Measurements from ENCODE around the gene OR5B12. TPM values are rescaled to one million over a fixed set of nuclear protein-coding genes. Genes with fewer than 3 reads are reported as not detected.
A peak's percentile ranks its signal among the peaks of the same experiment; 100 is the strongest.
"Not testable (repeated sequence)": the region's sequence is repeated elsewhere in the genome, so short reads cannot be mapped to it uniquely, and the experiment has no call there.

OR5B12 gene
- total and polyA plus RNA-seq, 4 donors: 0.20 TPM; not detected in 3

DNA sequence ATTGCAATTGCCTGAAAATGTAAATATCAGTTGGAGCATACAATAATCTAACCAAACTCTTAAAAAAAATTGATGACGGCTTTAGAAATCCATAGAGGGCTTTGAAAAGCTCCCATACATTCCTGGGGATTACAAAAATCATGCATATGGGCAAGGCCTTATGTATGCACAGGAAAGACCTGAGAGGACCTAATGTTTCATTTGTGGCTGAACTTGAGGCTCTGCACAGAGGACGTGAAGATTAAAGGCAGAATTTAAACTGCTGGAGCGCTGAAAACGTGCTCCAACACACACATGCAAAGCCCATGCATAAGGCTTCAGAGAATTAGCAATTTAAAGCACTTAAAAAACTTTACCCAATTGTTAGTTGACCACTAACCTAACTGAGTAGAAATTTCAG lies 3.5 kb downstream of the OR5B12 start:
- Histone ChIP-seq H3K4me3 (ENCODE audit: low read depth, low read length) (no peak overlapping the region), H3K27ac (ENCODE audit: low read depth, low read length) (no peak overlapping the region), H3K36me3 (ENCODE audit: control insufficient read depth, insufficient read depth, low read length) (no peaks in the 10 kb centered on the region), H3K27me3 (ENCODE audit: control insufficient read depth, insufficient read depth, low read length) (no peaks in the 10 kb centered on the region), H3K9me3 (ENCODE audit: control insufficient read depth, insufficient read depth, low read length) (no peaks in the 10 kb centered on the region), H3K4me1 (ENCODE audit: control insufficient read depth, insufficient read depth, low read length) (no peaks in the 10 kb centered on the region)
- DNase-seq (ENCODE audit: low read depth in 4 of 6, low spot score in 6 of 6): no peak
- WGBS (ENCODE audit: insufficient coverage): 74% methylated on average over 3 of the region's 4 CpGs

DNA sequence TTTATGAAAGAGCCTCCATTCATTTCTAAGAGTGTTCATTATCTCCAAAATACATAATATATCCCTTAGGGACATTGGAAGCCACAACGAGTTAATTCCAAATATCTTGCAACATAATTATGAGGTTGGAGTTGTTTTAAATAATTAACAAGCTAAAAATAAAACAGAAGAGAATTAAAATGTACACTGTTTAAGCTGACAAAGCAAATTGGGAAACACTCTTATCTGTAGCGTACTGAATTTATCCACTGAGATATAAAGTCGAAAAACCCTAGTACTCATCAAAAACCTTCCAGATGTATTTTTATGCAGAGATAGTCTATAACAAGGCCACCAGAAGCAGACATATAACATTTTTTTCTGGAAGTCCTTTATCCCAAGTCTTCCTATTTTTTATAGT lies 7.8 kb downstream of the OR5B12 start:
- Histone ChIP-seq H3K27me3 (ENCODE audit: control insufficient read depth, insufficient read depth, low read length) (no peaks in the 10 kb centered on the region), H3K36me3 (ENCODE audit: control insufficient read depth, insufficient read depth, low read length) (no peaks in the 10 kb centered on the region), H3K4me1 (ENCODE audit: control insufficient read depth, insufficient read depth, low read length) (no peaks in the 10 kb centered on the region), H3K4me3 (ENCODE audit: low read depth, low read length) (no peak overlapping the region), H3K27ac (ENCODE audit: low read depth, low read length) (no peak overlapping the region), H3K9me3 (ENCODE audit: control insufficient read depth, insufficient read depth, low read length) (no peaks in the 10 kb centered on the region)
- peak in 1 of 6 donors; percentile 2 for DNase-seq (ENCODE audit: low read depth in 4 of 6, low spot score in 6 of 6)
- no CpG with 5 or more reads among the region's 3 CpGs for WGBS (ENCODE audit: insufficient coverage)

DNA sequence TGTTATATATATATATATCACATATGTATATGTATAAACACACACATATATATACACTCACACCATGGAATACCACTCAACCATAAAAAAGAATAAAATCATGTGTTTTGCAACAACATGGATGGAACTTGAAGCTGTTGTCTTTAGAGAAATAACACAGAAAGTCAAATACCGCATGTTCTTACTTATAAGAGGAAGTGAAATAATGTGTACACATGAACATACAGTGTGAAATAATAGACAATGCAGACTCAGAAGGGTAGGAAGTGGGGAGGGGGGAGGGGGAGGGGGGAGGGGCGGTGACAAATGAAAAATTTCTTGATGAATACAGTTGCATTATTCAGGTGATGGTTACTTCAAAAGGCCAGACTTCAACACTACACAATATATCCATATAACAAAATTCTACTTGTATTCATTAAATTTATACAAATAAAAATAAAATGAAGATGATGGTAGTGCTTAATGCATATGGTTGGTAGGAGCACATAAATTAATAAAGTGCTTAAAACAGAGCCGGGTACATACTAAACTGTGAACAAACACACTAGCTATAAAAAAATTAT lies 8.3 kb downstream of the OR5B12 start:
- no peak for DNase-seq (ENCODE audit: low read depth in 4 of 6, low spot score in 6 of 6)
- Histone ChIP-seq H3K36me3 (ENCODE audit: control insufficient read depth, insufficient read depth, low read length) (no peaks in the 10 kb centered on the region), H3K4me1 (ENCODE audit: control insufficient read depth, insufficient read depth, low read length) (no peaks in the 10 kb centered on the region), H3K27me3 (ENCODE audit: control insufficient read depth, insufficient read depth, low read length) (no peaks in the 10 kb centered on the region), H3K27ac (ENCODE audit: low read depth, low read length) (no peak overlapping the region), H3K4me3 (ENCODE audit: low read depth, low read length) (no peak overlapping the region), H3K9me3 (ENCODE audit: control insufficient read depth, insufficient read depth, low read length) (no peaks in the 10 kb centered on the region)
- no CpG with 5 or more reads among the region's 3 CpGs for WGBS (ENCODE audit: insufficient coverage)

DNA sequence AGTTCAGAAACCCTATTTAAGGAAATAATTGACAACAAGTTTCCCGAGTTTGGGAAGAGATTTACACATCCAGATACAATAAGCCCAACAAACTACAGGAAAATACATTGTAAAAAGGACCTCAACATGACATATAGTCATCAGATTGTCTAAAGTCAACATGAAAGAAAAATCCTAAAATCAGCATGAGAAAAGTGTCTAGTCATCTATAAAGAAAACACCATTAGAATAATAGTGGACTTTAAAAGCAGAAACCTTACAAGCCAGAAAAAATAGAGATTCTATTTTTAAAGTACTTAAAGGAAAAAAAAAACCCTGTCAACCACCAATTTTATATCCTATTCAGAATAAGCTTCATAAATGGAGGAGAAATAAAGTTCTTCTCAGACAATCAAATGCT lies 12.8 kb downstream of the OR5B12 start:
- no CpG with 5 or more reads among the region's 1 CpG for WGBS (ENCODE audit: insufficient coverage)
- no peak for DNase-seq (ENCODE audit: low read depth in 4 of 6, low spot score in 6 of 6)
- Histone ChIP-seq H3K27me3 (ENCODE audit: control insufficient read depth, insufficient read depth, low read length) (no peaks in the 10 kb centered on the region), H3K4me1 (ENCODE audit: control insufficient read depth, insufficient read depth, low read length) (no peaks in the 10 kb centered on the region), H3K9me3 (ENCODE audit: control insufficient read depth, insufficient read depth, low read length) (no peaks in the 10 kb centered on the region), H3K4me3 (ENCODE audit: low read depth, low read length) (no peak overlapping the region), H3K36me3 (ENCODE audit: control insufficient read depth, insufficient read depth, low read length) (no peaks in the 10 kb centered on the region), H3K27ac (ENCODE audit: low read depth, low read length) (no peak overlapping the region)

DNA sequence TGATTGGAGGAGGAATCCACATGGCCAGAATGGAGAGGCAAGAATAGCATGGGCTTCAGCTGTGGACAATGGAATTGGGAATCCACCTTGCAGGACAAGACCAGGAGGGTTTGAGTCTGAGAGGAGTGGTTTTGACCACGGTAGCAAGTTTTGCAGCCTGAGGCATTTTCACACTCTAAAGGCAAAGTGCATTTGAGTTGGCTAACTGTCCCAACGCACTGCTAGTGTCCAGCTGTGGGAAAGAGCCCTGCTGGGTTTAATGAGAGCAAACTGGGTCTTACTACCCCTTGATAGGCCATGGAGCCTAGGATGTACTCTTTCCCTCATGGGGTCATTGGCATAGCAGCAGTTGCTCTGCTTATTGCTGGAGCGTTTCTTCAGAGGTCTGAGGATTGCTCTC lies 14.0 kb downstream of the OR5B12 start, which contains the start of gene OR5B2:
TSS of gene OR5B2 (minus strand) at position 101 of the 400 bp plus-strand sequence. CDS start 4,860 bp downstream, outside the sequence.
- 77% methylated on average over 3 of the region's 3 CpGs for WGBS (ENCODE audit: insufficient coverage)
- Histone ChIP-seq H3K27ac (ENCODE audit: low read depth, low read length) (no peak within 1 kb of the TSS), H3K4me1 (ENCODE audit: control insufficient read depth, insufficient read depth, low read length) (no peaks in the 10 kb centered on the region), H3K9me3 (ENCODE audit: control insufficient read depth, insufficient read depth, low read length) (no peaks in the 10 kb centered on the region), H3K36me3 (ENCODE audit: control insufficient read depth, insufficient read depth, low read length) (no peaks in the 10 kb centered on the region), H3K27me3 (ENCODE audit: control insufficient read depth, insufficient read depth, low read length) (no peaks in the 10 kb centered on the region), H3K4me3 (ENCODE audit: low read depth, low read length) (no peak within 1 kb of the TSS)
- no peak for DNase-seq (ENCODE audit: low read depth in 4 of 6, low spot score in 6 of 6)

DNA sequence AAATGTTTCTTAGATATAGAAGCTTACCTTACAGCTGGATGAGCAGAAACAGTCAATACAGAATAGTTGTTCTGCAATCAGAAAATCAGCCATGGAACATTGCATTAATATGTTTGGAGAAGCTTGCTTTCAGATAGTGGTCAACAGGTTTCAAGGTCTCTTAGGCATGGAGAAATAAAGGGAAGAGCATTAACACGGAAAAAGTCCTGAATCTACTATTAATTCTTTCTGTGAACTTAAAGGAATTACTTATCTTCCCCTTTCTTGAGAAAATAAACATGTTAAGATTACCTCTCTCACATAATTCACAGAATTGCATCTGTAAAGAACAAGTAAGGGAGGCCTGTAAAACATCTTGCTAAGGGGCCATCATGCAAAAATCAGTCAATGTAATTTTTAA lies 35.3 kb downstream of the OR5B12 start, which contains the start of gene OR5B3:
TSS of gene OR5B3 (minus strand) at position 101 of the 400 bp plus-strand sequence. CDS start 3,465 bp downstream, outside the sequence.
- Histone ChIP-seq H3K4me1 (ENCODE audit: control insufficient read depth, insufficient read depth, low read length) (no peaks in the 10 kb centered on the region), H3K4me3 (ENCODE audit: low read depth, low read length) (no peak within 1 kb of the TSS), H3K27me3 (ENCODE audit: control insufficient read depth, insufficient read depth, low read length) (no peaks in the 10 kb centered on the region), H3K27ac (ENCODE audit: low read depth, low read length) (no peak within 1 kb of the TSS), H3K9me3 (ENCODE audit: control insufficient read depth, insufficient read depth, low read length) (peaks cover 4% of the 10 kb centered on the region), H3K36me3 (ENCODE audit: control insufficient read depth, insufficient read depth, low read length) (no peaks in the 10 kb centered on the region)
- DNase-seq (ENCODE audit: low read depth in 4 of 6, low spot score in 6 of 6): no peak
- WGBS (ENCODE audit: insufficient coverage): no CpG with 5 or more reads among the region's 1 CpG

DNA sequence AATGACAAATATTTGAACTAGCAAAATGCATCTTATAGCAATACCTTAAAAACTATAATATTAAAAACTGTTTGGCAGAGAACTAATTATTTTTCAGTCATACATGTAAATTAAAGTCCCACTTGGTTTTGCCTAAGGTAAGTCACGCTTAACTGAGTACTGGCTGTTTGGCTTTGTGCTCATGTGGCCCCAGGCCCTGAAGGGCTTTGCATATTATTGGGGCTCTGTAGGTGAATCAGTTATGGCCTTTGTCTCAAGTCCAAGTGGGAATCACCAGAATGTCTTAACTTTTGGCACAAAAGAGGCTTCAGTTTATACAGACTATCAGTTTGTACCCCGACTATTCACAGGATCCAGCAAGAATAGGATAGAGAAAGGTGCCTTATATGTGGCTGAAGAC lies 42.4 kb downstream of the OR5B12 start:
- no CpG with 5 or more reads among the region's 2 CpGs for WGBS (ENCODE audit: insufficient coverage)
- H3K36me3 ChIP-seq (ENCODE audit: control insufficient read depth, insufficient read depth, low read length): not testable (repeated sequence)

DNA sequence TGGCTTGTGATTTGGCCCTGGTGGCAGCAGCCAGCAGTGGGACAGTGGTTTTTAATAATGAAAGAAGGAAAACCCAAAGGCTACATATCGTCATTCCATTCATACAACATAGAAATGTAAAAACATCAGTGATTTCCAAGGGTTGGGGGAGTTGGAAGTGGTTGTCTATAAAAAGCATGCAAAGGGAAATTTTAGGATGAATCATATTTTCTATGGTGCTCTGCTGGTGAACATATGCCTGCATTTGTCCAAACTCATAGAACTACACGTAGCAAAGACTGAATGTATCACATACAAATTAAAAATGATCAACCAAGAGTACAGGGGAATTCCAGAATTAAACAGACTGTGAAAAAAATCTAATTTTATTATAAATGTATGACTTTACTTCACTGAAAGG lies 46.5 kb downstream of the OR5B12 start:
- H3K4me1 ChIP-seq (ENCODE audit: control insufficient read depth, insufficient read depth, low read length): no peaks in the 10 kb centered on the region
- H3K4me3 ChIP-seq (ENCODE audit: low read depth, low read length): no peak overlapping the region

More for the DNA sequence above, 42.4 kb downstream of the OR5B12 start:
- not testable (repeated sequence) for DNase-seq (ENCODE audit: low read depth in 4 of 6, low spot score in 6 of 6); H3K9me3 ChIP-seq (ENCODE audit: control insufficient read depth, insufficient read depth, low read length); H3K27me3 ChIP-seq (ENCODE audit: control insufficient read depth, insufficient read depth, low read length); H3K4me1 ChIP-seq (ENCODE audit: control insufficient read depth, insufficient read depth, low read length); H3K4me3 ChIP-seq (ENCODE audit: low read depth, low read length); H3K27ac ChIP-seq (ENCODE audit: low read depth, low read length)

DNA sequence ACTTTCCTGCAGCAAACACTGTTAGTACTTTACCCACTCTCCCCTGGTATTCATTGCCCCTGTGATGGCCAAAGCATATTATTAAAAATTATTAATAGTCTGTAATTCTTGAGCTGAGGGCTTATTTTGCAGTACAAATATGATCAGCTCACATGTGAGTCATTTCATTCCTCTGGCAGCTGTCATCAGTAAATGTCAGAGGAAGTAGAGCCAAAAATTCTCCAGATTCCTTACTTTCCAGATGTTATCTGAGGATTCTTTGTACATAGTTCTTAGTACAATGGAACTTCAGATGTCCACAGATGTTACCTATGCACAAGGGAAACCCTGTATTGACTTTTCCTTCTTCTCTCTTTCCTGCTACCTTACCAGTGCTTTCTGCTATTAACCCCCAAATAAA lies 47.8 kb downstream of the OR5B12 start:
- Histone ChIP-seq H3K4me1 (ENCODE audit: control insufficient read depth, insufficient read depth, low read length) (no peaks in the 10 kb centered on the region), H3K27me3 (ENCODE audit: control insufficient read depth, insufficient read depth, low read length) (no peaks in the 10 kb centered on the region), H3K9me3 (ENCODE audit: control insufficient read depth, insufficient read depth, low read length) (peaks cover 3% of the 10 kb centered on the region), H3K36me3 (ENCODE audit: control insufficient read depth, insufficient read depth, low read length) (no peaks in the 10 kb centered on the region), H3K27ac (ENCODE audit: low read depth, low read length) (no peak overlapping the region), H3K4me3 (ENCODE audit: low read depth, low read length) (no peak overlapping the region)
- no peak for DNase-seq (ENCODE audit: low read depth in 4 of 6, low spot score in 6 of 6)

More for the DNA sequence above, 46.5 kb downstream of the OR5B12 start:
- WGBS (ENCODE audit: insufficient coverage): no CpG with 5 or more reads among the region's 2 CpGs
- no peaks in the 10 kb centered on the region for H3K36me3 ChIP-seq (ENCODE audit: control insufficient read depth, insufficient read depth, low read length)
- no peaks in the 10 kb centered on the region for H3K27me3 ChIP-seq (ENCODE audit: control insufficient read depth, insufficient read depth, low read length)
- DNase-seq (ENCODE audit: low read depth in 4 of 6, low spot score in 6 of 6): no peak
- no peak overlapping the region for H3K27ac ChIP-seq (ENCODE audit: low read depth, low read length)
- H3K9me3 ChIP-seq (ENCODE audit: control insufficient read depth, insufficient read depth, low read length): peaks cover 3% of the 10 kb centered on the region

DNA sequence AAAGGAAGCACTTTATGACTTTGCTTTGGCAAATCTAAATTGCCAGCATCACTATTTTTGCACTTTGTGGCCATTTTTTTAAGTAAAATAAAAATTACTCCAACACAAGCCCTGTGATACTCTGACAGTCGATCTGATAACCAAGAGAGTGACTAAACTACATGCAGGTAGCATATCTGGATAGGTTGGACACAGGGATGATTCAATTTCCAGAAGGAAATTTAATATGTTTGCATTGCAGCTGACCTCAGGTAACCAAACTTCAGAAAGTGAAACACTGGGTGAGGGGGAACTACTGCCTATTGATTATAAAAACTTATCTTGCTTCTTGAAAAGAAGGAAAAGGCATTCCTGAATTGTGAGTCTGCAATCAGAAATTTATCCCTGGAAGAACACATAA lies 49.3 kb downstream of the OR5B12 start:
- Histone ChIP-seq H3K27me3 (ENCODE audit: control insufficient read depth, insufficient read depth, low read length) (no peaks in the 10 kb centered on the region), H3K4me1 (ENCODE audit: control insufficient read depth, insufficient read depth, low read length) (no peaks in the 10 kb centered on the region), H3K27ac (ENCODE audit: low read depth, low read length) (no peak overlapping the region), H3K36me3 (ENCODE audit: control insufficient read depth, insufficient read depth, low read length) (no peaks in the 10 kb centered on the region), H3K4me3 (ENCODE audit: low read depth, low read length) (no peak overlapping the region), H3K9me3 (ENCODE audit: control insufficient read depth, insufficient read depth, low read length) (peaks cover 3% of the 10 kb centered on the region)
- DNase-seq (ENCODE audit: low read depth in 4 of 6, low spot score in 6 of 6): no peak
- whole genome bisulfite sequencing (ENCODE audit: insufficient coverage): no CpG with 5 or more reads among the region's 1 CpG
